Amygdala (tissue), 56 donors: Measurements from ENCODE around the gene EFEMP2.

Experiments
- DNase-seq, 56 donors: peaks; one replicate each; lab custom pipeline; 2025; lab: John Stamatoyannopoulos, UW

The EFEMP2 gene

DNA sequence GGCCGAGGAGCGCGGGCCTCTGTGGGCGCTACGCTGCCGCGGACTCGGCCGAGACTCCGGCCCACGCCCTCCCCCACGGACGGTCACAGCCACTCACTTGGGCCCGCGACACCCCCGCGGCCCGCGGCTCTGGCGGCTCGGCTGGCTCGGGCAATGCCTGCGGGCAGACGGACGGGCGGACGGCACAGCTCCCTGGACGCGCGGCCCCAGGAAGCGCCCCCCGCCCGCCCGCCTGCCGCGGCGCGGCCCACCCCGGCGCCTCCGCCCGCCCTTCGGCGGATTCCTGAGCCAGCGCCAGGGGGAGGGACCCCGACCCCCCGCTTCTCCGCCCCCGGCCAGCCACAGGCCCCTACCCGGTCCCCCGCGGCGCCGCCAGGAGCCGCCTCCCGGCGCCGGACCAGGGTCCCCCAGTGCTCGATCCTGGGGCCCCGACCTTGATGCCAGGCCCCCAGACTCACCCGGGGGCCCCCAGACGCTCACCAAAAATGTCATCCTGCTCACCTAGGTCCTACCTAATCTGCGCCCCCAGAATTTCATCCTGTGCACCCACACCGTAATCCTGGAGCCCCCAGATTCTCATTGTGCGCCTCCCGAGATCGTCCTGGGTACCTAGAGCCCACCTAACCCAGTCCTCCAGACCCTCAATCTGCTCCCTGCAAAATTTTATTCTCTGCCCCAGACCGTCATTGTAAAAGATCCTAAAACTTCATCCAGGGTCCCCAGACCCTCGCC lies at the start of gene EFEMP2:
EFEMP2 (minus strand) TSS at position 215 of the 732 bp plus-strand sequence. CDS start 446 bp downstream, outside the sequence.
- peak in 5 of 56 donors; percentile 23 to 52 (median 42) for DNase-seq

DNA sequence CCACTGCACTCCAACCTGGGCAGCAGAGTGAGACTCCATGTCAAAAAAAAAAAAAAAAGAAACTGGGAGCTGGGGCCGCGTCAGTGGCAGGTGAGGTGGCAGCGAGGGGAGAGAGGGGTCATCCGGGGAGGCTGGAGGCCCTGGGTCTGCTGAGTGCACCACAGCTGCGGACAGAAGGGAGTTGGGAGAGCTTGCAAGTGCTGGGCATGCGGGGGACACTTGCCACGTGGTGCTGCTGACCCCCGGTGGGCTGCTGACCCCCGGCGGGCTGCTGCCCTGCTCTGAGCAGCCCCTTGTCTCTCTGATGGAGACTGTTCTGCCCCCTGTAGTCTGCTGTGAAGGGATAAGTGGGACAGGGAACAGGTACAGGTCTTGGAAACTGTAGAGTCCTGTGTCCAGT lies 49.3 kb upstream of the EFEMP2 start:
- DNase-seq: no peak

DNA sequence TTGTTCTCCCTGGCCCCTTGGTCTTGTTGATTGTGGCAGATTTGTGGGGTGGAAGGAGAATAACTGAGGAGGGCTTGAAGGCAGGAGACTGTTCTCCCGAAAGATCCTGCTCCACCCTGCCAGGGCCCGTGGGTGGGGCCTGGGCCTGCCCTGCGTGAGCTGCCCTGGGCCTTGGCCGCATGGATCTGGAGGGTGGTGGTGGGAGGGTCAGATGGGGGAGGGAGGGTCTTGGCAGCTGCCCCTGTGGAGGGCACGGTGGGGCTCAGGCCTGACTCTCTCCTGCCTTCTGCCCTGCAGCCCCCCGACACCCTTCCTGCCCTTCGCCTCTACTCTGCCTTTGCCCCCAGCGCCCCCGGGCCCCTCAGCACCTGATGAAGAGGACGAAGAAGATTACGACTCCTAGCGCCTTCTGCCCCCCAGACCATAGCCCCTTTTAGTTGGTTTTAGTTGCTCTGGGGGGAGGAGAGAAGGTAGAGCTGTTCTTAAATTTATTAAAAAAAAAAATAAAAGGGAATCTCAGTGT lies 48.5 kb upstream of the EFEMP2 start:
- DNase-seq: no peak

GRCh38 chr11:65920372-65920802 lies 47.8 kb upstream of the EFEMP2 start:
- DNase-seq: no peak

DNA sequence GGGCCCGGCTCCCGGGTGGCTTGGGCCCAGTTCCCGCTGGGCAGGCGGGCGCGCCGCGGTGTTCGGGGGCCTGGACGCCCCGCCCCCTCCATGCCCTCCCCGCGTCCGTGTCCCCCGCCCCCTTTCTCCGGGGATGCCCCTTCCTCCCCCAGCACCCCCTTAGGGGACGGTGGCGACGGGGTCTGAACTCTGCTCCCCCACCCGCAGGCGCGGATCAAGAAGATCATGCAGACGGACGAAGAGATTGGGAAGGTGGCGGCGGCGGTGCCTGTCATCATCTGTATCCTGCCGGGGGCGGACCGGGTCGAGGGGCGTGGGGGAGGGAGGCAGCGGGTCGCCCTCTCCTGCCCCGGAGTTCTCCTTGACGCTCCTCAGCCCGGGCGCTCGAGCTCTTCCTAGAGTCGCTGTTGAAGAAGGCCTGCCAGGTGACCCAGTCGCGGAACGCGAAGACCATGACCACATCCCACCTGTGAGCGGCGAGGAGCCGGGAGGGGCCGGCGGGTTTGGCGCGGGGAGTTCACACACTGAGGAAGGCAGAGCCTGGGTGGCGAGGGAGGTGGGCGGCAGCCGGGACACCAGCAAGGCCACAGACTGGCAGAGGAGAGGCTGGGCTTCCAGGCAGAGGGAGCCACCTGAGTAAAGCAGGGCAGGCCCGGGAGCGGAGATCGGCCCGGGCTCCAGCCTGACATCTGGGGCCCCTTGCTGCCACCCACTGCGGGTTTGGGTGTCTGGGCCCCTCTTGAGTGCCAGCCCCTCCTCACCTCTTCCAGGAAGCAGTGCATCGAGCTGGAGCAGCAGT lies 47.2 kb upstream of the EFEMP2 start:
- peak in 8 of 56 donors; percentile 12 to 66 (median 46) for DNase-seq

GRCh38 chr11:65919141-65919572 lies 46.6 kb upstream of the EFEMP2 start, which contains the start of gene DRAP1:
Gene DRAP1 (plus strand): TSS chr11:65919426. CDS start chr11:65919502, 76 bp downstream.
- peak; percentile 71 to 100 (median 98) for DNase-seq

DNA sequence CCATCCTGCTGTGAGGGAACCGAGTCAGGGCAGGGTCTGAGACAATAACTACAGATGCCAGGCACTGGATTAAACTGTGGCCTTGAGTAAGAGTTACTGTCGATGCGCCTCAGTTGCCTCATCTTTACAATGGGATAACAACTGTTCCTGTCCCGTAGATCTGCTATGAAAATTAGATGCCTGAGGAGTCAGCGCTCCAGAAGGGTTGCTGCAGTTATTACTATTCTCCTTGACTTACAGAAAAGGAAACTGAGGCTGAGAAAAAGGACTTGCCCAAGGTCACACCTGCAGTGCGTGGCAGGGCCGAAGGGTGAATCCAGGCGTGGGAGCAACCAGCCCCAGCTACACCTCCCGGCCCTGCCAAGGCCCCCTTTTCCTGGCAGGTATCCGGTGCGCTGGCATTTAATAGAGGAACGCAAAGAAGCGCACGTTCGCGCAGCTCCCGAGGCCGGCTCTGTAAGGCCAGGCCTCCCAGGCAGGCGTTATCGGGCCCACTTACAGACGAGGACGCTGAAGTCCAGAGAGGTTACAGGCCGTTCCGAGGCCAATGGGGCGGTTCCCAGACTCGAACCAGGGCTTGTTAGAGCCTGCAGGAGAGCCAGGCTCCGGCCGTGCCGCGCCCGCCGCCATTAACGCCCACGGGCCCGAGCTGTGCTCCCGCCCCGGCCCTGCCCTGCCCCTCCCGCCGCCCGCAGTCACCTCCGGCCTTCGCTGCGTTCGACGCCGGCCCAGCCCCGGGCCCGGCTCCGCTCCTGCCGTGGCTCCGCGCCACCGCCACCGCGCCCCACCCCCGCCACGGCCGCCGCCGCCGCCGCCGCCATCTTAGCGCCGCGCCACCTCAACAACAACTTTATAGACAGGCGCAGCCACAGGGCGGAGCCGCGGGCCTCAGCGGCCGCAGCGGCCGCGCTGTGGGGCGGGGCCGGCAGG lies 45.9 kb upstream of the EFEMP2 start, which contains the start of gene C11orf68:
C11orf68 (minus strand) TSS at position 852 of the 930 bp plus-strand sequence; CDS start at position 821, 31 bp downstream.
- DNase-seq: no peak

DNA sequence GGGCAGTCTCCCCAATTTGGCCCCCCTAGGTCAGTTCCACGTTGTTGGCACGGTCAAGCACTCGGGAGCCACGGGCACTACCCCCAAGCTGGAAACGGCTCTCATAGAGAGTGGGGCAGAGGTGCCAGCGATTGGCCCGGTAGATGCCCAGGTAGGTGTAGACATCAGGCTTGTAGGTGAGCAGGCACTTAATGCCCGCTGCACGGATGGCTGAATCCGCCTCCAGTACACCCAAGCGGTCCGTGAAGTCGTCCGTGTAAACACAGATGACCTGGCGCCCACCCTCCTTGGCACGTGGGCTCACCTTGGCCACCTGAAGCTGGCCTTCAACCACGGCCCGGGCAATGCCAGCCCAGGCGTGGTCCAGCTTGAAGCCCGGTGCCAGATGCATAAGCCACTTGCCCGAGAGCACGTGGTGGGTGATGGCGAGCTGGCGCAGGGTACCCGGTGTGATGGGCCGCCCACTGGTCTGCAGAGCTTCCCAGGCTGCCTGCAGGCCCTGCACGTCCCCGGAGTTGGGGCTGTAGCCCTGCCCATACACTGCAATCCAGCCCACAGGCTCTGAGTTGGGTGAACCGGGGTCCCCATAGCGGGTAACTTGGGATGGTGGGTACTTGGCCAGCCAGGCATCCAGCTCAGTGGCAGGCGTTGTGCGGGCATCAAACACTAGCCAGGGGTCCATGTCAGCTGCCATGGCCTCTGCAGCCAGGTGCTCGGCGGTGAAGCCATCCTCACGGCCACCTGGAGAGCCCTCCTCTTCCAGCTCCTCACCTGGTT lies 45.0 kb upstream of the EFEMP2 start:
- no peak for DNase-seq

GRCh38 chr11:65917077-65917433 lies 44.5 kb upstream of the EFEMP2 start:
- no peak for DNase-seq

GRCh38 chr11:65916391-65916790 lies 43.8 kb upstream of the EFEMP2 start:
- no peak for DNase-seq

- peak in 13 of 56 donors; percentile 3 to 88 (median 29) for DNase-seq
Measured at GRCh38 chr11:65915821-65916251, 43.2 kb upstream of the EFEMP2 start.

- peak in 1 of 56 donors; percentile 13 for DNase-seq
Measured at GRCh38 chr11:65915101-65915820, 42.7 kb upstream of the EFEMP2 start.

DNA sequence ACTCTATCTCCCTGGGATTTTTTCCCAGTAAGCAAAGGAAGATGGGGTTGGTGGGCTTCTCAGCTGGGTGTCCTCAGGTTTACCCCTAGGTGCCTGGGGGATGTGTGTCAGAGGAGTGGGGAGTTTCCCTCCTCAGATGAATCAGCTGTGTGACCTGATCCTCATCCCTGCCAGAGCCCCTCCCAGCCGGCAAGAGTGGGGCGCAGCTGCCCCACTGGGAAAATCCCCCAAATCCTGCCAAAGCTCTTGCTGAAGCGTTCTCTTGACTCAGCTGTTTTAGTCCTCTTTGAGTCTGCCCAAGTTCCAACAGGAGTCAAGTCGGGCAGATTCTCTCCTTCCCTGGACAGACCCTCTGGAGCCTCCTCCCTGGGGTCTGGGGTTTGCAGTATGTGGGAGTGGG lies 40.2 kb upstream of the EFEMP2 start:
- no peak for DNase-seq

- no peak for DNase-seq
Measured at GRCh38 chr11:65911682-65912568, 39.3 kb upstream of the EFEMP2 start.

GRCh38 chr11:65907878-65908277 lies 35.3 kb upstream of the EFEMP2 start:
- DNase-seq: no peak

DNA sequence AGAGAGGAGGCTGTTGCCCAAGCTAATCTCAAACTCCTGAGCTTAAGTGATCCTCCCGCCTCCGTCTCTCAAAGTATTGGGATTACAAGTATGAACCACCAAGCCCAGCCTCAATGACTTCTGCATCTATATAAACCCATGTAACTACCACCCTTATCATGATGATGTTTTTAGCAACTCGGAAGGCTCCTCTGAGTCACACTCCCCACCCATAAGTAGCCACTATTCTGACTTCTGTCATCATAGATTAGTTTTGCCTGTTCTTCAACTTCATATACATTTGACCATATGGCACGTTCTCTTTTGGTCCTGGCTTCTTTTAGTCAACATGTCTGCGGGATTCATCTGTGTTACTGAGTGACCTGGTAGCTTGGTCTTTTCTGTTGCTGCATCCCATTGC lies 34.0 kb upstream of the EFEMP2 start:
- DNase-seq: no peak

GRCh38 chr11:65903715-65904114 lies 31.1 kb upstream of the EFEMP2 start:
- DNase-seq: no peak
